ENCODE measurements around the gene PKIG.

DNA sequence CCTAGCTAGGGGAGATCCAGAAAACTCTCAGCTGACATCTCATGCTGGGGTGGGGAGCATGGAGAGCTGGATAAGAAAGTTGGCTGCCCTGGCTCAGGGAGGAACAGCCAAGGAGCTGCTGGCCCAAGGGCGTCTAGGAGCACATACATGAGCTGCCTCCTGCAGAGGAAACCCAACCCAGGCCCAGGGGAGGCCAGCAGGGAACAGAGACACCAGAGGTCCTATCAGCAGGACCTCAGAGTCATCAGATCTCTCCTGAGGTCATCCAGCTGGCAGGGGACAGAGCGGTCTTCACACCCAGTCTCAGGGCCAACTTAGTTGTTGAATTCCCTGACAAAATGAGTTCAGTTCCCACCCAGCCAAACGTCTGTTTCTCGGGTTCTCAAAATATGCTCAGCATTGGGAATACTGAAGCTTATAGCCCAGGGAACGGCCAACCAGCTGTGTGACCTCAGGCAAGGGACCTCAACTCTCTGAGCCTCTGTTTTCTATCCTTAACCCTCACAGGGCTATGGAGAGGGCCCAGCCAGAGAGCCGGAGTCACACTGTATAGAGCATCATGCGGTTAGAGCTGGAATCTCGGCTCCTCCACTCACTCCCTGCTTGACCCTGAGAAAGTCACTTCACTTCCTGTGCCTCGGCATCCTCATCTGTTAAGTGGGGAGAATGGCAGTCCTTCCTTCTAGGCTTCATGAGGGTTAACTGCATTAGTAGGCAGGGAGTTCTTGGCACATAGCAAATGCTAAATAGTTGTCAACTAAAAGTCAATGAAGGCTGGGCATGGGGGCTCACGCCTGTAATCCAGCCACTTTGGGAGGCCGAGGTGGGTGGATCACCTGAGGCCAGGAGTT is 55.4 kb downstream of the PKIG start:
- TF ChIP-seq, protein P1, sequence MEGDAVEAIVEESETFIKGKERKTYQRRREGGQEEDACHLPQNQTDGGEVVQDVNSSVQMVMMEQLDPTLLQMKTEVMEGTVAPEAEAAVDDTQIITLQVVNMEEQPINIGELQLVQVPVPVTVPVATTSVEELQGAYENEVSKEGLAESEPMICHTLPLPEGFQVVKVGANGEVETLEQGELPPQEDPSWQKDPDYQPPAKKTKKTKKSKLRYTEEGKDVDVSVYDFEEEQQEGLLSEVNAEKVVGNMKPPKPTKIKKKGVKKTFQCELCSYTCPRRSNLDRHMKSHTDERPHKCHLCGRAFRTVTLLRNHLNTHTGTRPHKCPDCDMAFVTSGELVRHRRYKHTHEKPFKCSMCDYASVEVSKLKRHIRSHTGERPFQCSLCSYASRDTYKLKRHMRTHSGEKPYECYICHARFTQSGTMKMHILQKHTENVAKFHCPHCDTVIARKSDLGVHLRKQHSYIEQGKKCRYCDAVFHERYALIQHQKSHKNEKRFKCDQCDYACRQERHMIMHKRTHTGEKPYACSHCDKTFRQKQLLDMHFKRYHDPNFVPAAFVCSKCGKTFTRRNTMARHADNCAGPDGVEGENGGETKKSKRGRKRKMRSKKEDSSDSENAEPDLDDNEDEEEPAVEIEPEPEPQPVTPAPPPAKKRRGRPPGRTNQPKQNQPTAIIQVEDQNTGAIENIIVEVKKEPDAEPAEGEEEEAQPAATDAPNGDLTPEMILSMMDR (conservative IDR thresholded peaks at IDR 0.05; ENCODE audit: low read length) = no peak
- TF ChIP-seq EZH2phosphoT487 (IDR thresholded peaks at IDR 0.05; ENCODE audit: borderline replicate concordance) = no peak

Data from Loucy (cell line).